ENCODE results near the gene RPL39.
"Not testable (repeated sequence)": the region's sequence is repeated elsewhere in the genome, so short reads cannot be mapped to it uniquely, and the experiment has no call there.

Gene RPL39

DNA sequence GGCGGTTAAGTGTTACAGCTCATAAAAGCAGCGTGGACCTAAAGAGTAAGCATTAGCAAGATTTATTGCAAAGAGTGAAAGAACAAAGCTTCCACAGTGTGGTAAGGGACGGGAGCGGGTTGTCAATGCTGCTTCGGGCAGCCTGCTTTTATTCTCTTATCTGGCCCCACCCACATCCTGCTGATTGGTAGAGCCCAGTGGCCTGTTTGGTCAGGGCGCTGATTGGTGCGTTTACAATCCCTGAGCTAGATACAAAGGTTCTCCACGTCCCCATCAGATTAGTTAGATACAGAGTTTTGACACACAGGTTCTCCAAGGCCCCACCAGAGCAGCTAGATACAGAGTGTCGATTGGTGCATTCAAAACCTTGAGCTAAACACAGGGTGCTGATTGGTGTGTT is 41.3 kb downstream of the RPL39 start:
- not testable (repeated sequence) for H3K4me3 ChIP-seq (ENCODE audit: low read length); H3K36me3 ChIP-seq (ENCODE audit: insufficient read depth, low read length); H3K4me2 ChIP-seq (ENCODE audit: low read length); H3K4me1 ChIP-seq (ENCODE audit: control insufficient read depth, insufficient read depth, low read length); H3K9ac ChIP-seq (ENCODE audit: low read depth, low read length); H3K27me3 ChIP-seq (ENCODE audit: control insufficient read depth, insufficient read depth, low read length); H3K9me3 ChIP-seq (replicated peaks; ENCODE audit: low read length)

DNA sequence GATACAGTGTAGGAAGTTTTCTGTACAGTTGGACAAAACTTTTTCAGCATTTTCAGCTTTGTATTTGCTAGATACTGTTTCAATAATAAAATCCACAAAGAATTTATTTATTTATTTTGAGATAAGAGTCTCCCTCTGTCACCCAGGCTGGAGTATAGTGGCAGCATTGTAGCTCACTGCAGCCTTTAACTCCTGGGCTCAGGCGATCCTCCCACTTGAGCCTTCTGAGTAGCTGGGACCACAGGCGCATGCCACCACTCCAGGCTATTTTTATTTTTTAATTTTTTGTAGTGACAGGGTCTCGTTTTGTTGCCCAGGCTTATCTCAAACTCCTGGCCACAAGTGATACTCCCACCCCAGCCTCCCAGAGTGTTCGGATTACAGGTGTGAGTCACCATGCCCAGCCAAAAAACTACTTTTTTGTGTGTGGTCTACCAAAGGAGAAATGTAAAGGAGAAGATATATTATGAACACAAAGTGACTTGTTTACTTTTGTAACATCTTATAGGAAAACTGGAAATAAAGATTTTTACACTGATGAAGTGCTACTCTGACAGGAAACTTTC is 46.1 kb downstream of the RPL39 start:
- Histone ChIP-seq H3K4me2 (ENCODE audit: low read length) (no peak overlapping the region), H3K9ac (ENCODE audit: low read depth, low read length) (no peak overlapping the region), H3K4me1 (ENCODE audit: control insufficient read depth, insufficient read depth, low read length) (no peaks in the 10 kb centered on the region), H3K36me3 (ENCODE audit: insufficient read depth, low read length) (no peaks in the 10 kb centered on the region), H3K9me3 (replicated peaks; ENCODE audit: low read length) (no peaks in the 10 kb centered on the region), H3K4me3 (ENCODE audit: low read length) (no peak overlapping the region), H3K27me3 (ENCODE audit: control insufficient read depth, insufficient read depth, low read length) (no peaks in the 10 kb centered on the region)

DNA sequence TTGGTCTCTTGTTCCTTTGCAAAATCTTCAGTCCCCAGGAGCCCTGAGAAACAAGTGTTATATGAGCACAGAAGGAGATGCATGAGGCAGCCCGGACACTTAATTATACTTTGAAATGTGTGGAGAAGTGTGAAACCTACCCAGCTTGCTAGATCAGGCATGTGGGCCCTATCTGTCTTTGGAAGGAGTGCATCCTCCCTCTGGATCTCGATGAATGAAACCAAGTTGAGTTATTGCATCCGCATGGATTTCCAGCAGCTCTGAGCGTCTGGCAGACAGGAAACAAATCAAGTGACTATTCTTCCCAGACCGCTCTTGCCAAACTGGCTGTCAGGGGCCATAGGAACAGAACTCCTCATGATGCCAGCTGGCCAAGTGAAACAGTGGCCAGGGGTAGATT is 52.7 kb downstream of the RPL39 start:
- Histone ChIP-seq H3K27me3 (ENCODE audit: control insufficient read depth, insufficient read depth, low read length) (no peaks in the 10 kb centered on the region), H3K9ac (ENCODE audit: low read depth, low read length) (no peak overlapping the region), H3K4me1 (ENCODE audit: control insufficient read depth, insufficient read depth, low read length) (peaks cover 7% of the 10 kb centered on the region), H3K4me2 (ENCODE audit: low read length) (no peak overlapping the region), H3K4me3 (ENCODE audit: low read length) (no peak overlapping the region), H3K36me3 (ENCODE audit: insufficient read depth, low read length) (no peaks in the 10 kb centered on the region), H3K9me3 (replicated peaks; ENCODE audit: low read length) (no peaks in the 10 kb centered on the region)

Small RNA genes lying within 50 kb of the gene (small RNA-seq; reads per million reads assigned to genes)
- gene SNORA69: 0.21 reads per million
